ENCODE measurements around the gene LCAT.
A peak's percentile ranks its signal among the peaks of the same experiment; 100 is the strongest.
"Not testable (repeated sequence)": the region's sequence is repeated elsewhere in the genome, so short reads cannot be mapped to it uniquely, and the experiment has no call there.

Gene LCAT

DNA sequence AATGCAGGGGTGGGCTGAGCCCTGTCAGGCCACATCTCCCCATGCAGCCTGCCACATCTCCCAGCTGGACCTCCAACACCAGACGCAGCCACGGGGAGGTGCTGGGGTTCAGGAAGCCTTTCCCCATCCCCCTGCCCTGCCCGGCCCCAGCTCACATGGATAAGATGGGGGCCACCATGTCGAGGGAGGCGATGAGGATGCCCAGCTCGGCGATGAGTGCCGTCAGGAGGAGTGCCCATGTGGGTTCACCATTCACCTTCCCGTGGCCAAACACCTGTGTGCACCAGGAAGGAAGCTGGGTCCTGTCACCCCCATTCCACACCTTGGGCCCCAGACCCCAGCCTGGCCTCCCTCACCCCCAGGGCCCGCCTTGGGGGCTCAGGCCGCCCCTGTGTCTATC is 5.7 kb upstream of the LCAT start:
- no peak for DNase-seq (ENCODE audit: low read depth, low spot score)

GRCh38 chr16:67948015-67948414 is 4.1 kb upstream of the LCAT start:
- no peak for DNase-seq (ENCODE audit: low read depth, low spot score)

- DNase-seq (ENCODE audit: low read depth, low spot score), result no peak
These were observed 3.1 kb upstream of the LCAT start for GRCh38 chr16:67946966-67947558.

- DNase-seq (ENCODE audit: low read depth, low spot score), result no peak
These were observed 2.2 kb upstream of the LCAT start for GRCh38 chr16:67946128-67946569.

- no peak for DNase-seq (ENCODE audit: low read depth, low spot score)
These were observed 1.5 kb upstream of the LCAT start for GRCh38 chr16:67945392-67945933.

GRCh38 chr16:67944690-67945391 is 921 bp upstream of the LCAT start:
- no peak for DNase-seq (ENCODE audit: low read depth, low spot score)

DNA sequence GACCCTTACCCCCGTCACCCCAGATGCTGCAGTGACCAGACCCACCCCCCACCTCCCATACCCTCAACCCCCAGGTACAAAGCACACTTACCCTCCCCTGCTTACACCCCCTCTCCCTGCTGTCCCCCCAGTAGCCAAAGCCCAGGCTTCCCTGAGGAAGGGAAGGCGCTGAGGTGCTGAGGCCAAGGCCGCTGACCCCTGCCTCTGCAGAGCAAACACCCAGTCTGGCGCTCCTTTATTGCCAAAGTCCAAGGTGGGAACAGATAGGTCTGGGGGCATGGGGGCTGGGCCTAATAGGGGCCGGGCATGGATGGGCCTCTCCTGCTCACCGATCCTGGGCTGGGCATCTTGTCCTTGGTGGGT is 683 bp downstream of the LCAT start:
- no peak for DNase-seq (ENCODE audit: low read depth, low spot score)

DNA sequence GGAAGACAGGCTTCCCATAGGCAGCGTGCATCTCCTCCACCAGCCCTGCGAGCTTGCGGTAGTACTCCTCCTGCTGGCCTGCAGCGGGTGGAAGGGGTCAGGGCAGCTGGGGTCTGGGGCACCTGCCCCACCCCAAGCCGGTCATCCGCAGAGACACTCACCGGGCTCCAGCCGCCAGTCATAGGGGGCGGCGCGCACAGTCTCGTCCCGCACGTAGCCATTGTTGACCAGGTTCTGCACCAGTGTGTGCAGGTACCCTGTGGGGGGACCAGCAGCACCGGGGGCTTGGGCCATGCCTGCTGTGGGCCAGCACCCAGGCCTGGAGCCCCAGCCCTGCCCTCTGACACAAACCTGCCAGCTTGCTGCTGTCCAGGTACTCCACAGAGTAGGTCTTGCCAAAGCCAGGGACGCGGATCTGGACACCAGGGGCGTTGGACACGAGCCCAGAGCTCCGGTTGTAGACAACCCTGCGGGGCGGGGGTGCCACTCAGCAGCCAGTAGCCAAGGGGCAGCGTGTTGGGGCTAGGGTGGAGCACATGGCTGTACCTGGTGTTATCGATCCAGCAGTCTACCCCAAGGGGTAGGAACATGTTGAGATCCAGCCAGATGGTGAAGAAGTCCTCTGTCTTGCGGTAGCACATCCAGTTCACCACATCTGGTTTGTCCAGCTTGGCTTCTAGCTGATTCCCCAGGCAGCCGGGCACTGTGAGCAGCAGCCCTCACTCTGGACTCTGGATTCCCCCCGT is 1.2 kb downstream of the LCAT start:
- DNase-seq (ENCODE audit: low read depth, low spot score), result no peak

- DNase-seq (ENCODE audit: low read depth, low spot score), result peak; percentile 50
These were observed 1.8 kb downstream of the LCAT start for GRCh38 chr16:67942200-67942509.

DNA sequence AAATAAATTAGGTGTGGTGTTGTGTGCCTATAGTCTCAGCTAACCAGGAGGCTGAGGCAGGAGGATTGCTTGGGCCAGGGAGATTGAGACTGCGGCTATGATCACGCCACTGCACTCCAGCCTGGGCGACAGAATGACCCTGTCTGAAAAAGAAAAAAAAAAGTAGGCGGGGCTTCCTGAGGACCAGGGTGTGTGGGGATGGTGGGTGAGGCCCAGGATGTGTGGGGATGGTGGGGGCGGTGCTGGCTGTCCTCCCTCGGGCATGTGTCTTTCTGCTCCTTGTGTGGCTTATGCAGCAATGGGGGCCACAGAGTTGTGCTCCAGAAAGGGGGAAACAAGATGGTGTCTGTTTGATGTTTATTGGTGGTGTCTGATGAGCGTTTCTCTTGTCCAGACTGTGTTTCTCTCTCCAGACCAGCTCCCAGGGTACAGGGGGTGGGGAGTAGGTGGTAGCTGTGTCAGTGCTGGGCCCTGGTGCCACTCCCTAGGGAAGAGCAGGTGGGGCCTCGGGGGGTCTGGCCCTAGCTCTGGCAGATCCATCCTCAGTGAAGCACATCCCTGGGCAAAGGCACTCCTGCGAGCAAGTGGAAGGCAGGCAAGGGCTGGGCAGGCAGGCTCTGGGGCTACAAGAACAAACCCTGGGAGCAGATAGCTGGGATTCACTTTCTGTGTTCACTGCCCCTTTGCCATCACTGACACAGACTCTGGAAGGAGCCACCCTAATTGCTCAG is 2.3 kb downstream of the LCAT start:
- no peak for DNase-seq (ENCODE audit: low read depth, low spot score)

- no peak for DNase-seq (ENCODE audit: low read depth, low spot score)
These were observed 3.4 kb downstream of the LCAT start for GRCh38 chr16:67940446-67941089.

GRCh38 chr16:67939507-67940445 is 4.1 kb downstream of the LCAT start:
- DNase-seq (ENCODE audit: low read depth, low spot score), result no peak

- DNase-seq (ENCODE audit: low read depth, low spot score), result not testable (repeated sequence)
These were observed 6.2 kb downstream of the LCAT start for GRCh38 chr16:67937713-67938112.

GRCh38 chr16:67936880-67937605 is 6.9 kb downstream of the LCAT start:
- peak; percentile 76 for DNase-seq (ENCODE audit: low read depth, low spot score)

GRCh38 chr16:67936124-67936879 is 7.6 kb downstream of the LCAT start, which contains the start of gene PSMB10:
Gene PSMB10 (minus strand): TSS chr16:67936850. CDS start chr16:67936749, 101 bp downstream.
- DNase-seq (ENCODE audit: low read depth, low spot score), result peak; percentile 61

- DNase-seq (ENCODE audit: low read depth, low spot score), result peak; percentile 98
These were observed 8.4 kb downstream of the LCAT start for GRCh38 chr16:67935402-67936123.

- peak; percentile 44 for DNase-seq (ENCODE audit: low read depth, low spot score)
These were observed 8.9 kb downstream of the LCAT start for GRCh38 chr16:67935101-67935401.

DNA sequence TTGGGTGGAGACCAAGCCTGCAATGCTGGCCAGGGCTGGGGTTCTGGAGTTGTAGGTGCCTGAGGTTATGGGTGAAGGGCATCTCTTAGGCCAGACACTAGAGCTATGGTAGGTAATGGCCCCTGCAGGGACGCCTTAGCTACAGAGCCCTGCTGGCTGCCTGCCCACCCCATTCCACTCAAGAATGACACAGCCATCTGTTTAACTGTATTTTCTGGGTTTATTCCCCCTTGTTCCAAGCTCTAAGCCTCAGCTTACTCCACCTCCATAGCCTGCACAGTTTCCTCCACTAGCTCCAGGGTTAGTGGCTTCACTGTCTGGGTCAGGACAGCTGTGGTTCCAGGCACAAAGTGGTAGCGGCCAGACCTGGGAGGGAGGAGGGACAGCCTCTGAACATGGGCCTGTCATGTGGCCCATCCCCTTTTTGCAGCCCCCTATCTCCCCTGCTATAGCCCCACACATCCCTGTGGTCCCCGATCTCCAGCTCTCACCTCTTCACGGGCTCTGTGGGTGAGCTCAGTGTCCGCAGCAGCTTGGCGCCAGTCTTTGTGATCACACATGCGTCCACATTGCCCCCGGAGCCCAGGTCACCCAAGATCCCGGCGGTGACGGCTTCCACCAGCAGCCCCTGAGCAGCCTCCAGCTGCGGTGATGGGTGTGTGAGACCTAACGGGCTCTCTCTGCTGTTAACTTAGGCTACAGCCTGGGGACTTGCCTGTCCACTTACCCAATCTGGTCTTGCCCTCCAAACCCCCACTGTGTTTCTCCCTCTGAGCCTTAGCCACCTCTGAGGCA is 9.4 kb downstream of the LCAT start:
- peak; percentile 32 for DNase-seq (ENCODE audit: low read depth, low spot score)

Measured in astrocyte of the hippocampus (primary cell).